Loucy (cell line): Measurements from ENCODE around the gene CUBN.

Source experiments
- CTCF ChIP-seq: fragments of 200-600 bp; sonication (generic); conservative IDR thresholded peaks from 2 replicates; pipeline ENCODE4 v1.5.1; 2014; ENCODE audit warnings: mild to moderate bottlenecking, antibody characterized with exemption, low read length
- EZH2phosphoT487 ChIP-seq: fragments of 200-600 bp; IDR thresholded peaks from 2 replicates; pipeline ENCODE4 v1.6.1; 2018; ENCODE audit warnings: antibody characterized with exemption, mild to moderate bottlenecking, moderate library complexity, borderline replicate concordance

GRCh38 chr10:16965740-16966447 is 163.7 kb downstream of the CUBN start:
- TF ChIP-seq CTCF, result no peak
- no peak for TF ChIP-seq EZH2phosphoT487
